Smooth muscle cell (in vitro differentiated cells): Measurements from ENCODE around the gene MVB12B. TPM values are rescaled to one million over a fixed set of nuclear protein-coding genes. Genes with fewer than 3 reads are reported as not detected.

Source experiments
- DNase-seq: peaks from one replicate; lab custom pipeline; 2025; ENCODE audit not compliant: unreplicated experiment; lab: John Stamatoyannopoulos, UW
- H2AFZ ChIP-seq: fragments of 200-600 bp; sonication (generic); 2 replicates; pipeline ENCODE4 v1.6.0; 2016; ENCODE audit warnings: antibody characterized with exemption, low read depth, mild to moderate bottlenecking
- H3F3A ChIP-seq: fragments of 200-600 bp; sonication (generic); 2 replicates; pipeline ENCODE4 v1.6.0; 2017; ENCODE audit warnings: antibody characterized with exemption, low read depth
- H3K27ac ChIP-seq: fragments of 200-600 bp; sonication (generic); 2 replicates; pipeline ENCODE4 v1.5.1; 2016; ENCODE audit warnings: low read depth, mild to moderate bottlenecking
- H3K27me3 ChIP-seq: fragments of 200-600 bp; sonication (generic); 2 replicates; pipeline ENCODE4 v1.6.1; 2016; ENCODE audit warnings: low read depth, mild to moderate bottlenecking
- H3K36me3 ChIP-seq: fragments of 200-600 bp; sonication (generic); 2 replicates; pipeline ENCODE4 v1.5.1; 2016; ENCODE audit warnings: low read depth
- H3K4me1 ChIP-seq: fragments of 200-600 bp; sonication (generic); 2 replicates; pipeline ENCODE4 v1.5.1; 2016; ENCODE audit warnings: low read depth
- H3K4me2 ChIP-seq: fragments of 200-600 bp; sonication (generic); 2 replicates; pipeline ENCODE4 v1.6.0; 2016; ENCODE audit warnings: mild to moderate bottlenecking
- H3K4me3 ChIP-seq: fragments of 200-600 bp; sonication (generic); 2 replicates; pipeline ENCODE4 v1.5.1; 2016; ENCODE audit warnings: mild to moderate bottlenecking
- H3K79me2 ChIP-seq: fragments of 200-600 bp; sonication (generic); 2 replicates; pipeline ENCODE4 v1.6.0; 2016; ENCODE audit warnings: low read depth, mild to moderate bottlenecking
- H3K9ac ChIP-seq: fragments of 200-600 bp; sonication (generic); 2 replicates; pipeline ENCODE4 v1.6.0; 2016; ENCODE audit warnings: low read depth
- H3K9me3 ChIP-seq: fragments of 200-600 bp; sonication (generic); replicated peaks from 2 replicates; pipeline ENCODE4 v1.5.1; 2016; ENCODE audit warnings: low read depth
- H4K20me1 ChIP-seq: fragments of 200-600 bp; sonication (generic); 2 replicates; pipeline ENCODE4 v1.6.0; 2016; ENCODE audit warnings: low read depth
- WGBS: methylation state at CpG from one replicate; pipeline ENCODE4 v1.1.7; 2016; ENCODE audit warnings: low lambda C conversion rate; 5-methylcytosine and 5-hydroxymethylcytosine counted together
- polyA plus RNA-seq: library from polyadenylated mRNA; unstranded; fragments of >200 nt; fragmentation: Nextera tagmentation; extraction: Ambion mirVana; gene quantifications from 2 replicates; pipeline ENCODE4 v1.2.1, GENCODE V29; 2016
- total RNA-seq: library from RNA; depleted of rRNA; stranded (reverse); fragments of >200 nt; gene quantifications from 2 replicates; pipeline ENCODE4 v1.2.3, GENCODE V29; 2014
- TF ChIP-seq, protein P1 (sequence below): fragments of 200-600 bp; sonication (generic); IDR thresholded peaks from 2 replicates; pipeline ENCODE4 v1.5.1; 2017; ENCODE audit warnings: borderline replicate concordance, mild to moderate bottlenecking, antibody characterized with exemption; ENCODE audit not compliant: insufficient read depth, poor library complexity, severe bottlenecking

The MVB12B gene
- total and polyA plus RNA-seq, 2 experiments from 2014 or later = 4.3 to 5.4 TPM

GRCh38 chr9:126489581-126490213, 163.1 kb downstream of the MVB12B start:
- 94% methylated on average over 20 of the region's 20 CpGs for WGBS

GRCh38 chr9:126490214-126490631, 163.6 kb downstream of the MVB12B start:
- Histone ChIP-seq H3K27me3 (no peaks in the 10 kb centered on the region), H3K27ac (no peak overlapping the region), H4K20me1 (no peaks in the 10 kb centered on the region), H3K4me1 (no peaks in the 10 kb centered on the region), H3K79me2 (no peaks in the 10 kb centered on the region), H3K9ac (no peak overlapping the region), H3F3A (no peaks in the 10 kb centered on the region), H3K9me3 (no peaks in the 10 kb centered on the region), H3K36me3 (no peaks in the 10 kb centered on the region), H3K4me2 (no peak overlapping the region), H3K4me3 (no peak overlapping the region), H2AFZ (no peak overlapping the region)
- DNase-seq = no peak
- TF ChIP-seq, protein P1, sequence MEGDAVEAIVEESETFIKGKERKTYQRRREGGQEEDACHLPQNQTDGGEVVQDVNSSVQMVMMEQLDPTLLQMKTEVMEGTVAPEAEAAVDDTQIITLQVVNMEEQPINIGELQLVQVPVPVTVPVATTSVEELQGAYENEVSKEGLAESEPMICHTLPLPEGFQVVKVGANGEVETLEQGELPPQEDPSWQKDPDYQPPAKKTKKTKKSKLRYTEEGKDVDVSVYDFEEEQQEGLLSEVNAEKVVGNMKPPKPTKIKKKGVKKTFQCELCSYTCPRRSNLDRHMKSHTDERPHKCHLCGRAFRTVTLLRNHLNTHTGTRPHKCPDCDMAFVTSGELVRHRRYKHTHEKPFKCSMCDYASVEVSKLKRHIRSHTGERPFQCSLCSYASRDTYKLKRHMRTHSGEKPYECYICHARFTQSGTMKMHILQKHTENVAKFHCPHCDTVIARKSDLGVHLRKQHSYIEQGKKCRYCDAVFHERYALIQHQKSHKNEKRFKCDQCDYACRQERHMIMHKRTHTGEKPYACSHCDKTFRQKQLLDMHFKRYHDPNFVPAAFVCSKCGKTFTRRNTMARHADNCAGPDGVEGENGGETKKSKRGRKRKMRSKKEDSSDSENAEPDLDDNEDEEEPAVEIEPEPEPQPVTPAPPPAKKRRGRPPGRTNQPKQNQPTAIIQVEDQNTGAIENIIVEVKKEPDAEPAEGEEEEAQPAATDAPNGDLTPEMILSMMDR = no peak
- WGBS = 84% methylated on average over 18 of the region's 19 CpGs

More at GRCh38 chr9:126489581-126490213, 163.1 kb downstream of the MVB12B start:
- Histone ChIP-seq H3K4me3 (no peak overlapping the region), H3K9ac (no peak overlapping the region), H3K36me3 (no peaks in the 10 kb centered on the region), H3K9me3 (no peaks in the 10 kb centered on the region), H3K4me1 (no peaks in the 10 kb centered on the region), H3K27ac (no peak overlapping the region), H3K79me2 (no peaks in the 10 kb centered on the region), H3K27me3 (no peaks in the 10 kb centered on the region), H4K20me1 (no peaks in the 10 kb centered on the region), H3K4me2 (no peak overlapping the region), H2AFZ (no peak overlapping the region), H3F3A (no peaks in the 10 kb centered on the region)
- TF ChIP-seq, protein P1 = no peak
- no peak for DNase-seq

GRCh38 chr9:126490871-126491567, 164.4 kb downstream of the MVB12B start:
- TF ChIP-seq, protein P1 = peak; percentile 98
- Histone ChIP-seq H3K27ac (no peak overlapping the region), H3K27me3 (no peaks in the 10 kb centered on the region), H3K36me3 (no peaks in the 10 kb centered on the region), H3K9me3 (no peaks in the 10 kb centered on the region), H3K4me2 (no peak overlapping the region), H3K9ac (no peak overlapping the region), H3K4me3 (no peak overlapping the region), H3F3A (no peaks in the 10 kb centered on the region), H3K4me1 (no peaks in the 10 kb centered on the region), H4K20me1 (no peaks in the 10 kb centered on the region), H3K79me2 (no peaks in the 10 kb centered on the region), H2AFZ (no peak overlapping the region)
- 57% methylated on average over 20 of the region's 20 CpGs for WGBS
- no peak for DNase-seq
